Heart left ventricle (tissue), 13 donors: ENCODE measurements around the gene ENTPD3.

Experiments used
- POLR2A ChIP-seq, 2 donors: fragments of 450-650 bp; IDR thresholded peaks; one replicate each; pipeline ENCODE4 v1.6.1; 2017; ENCODE audit warnings: antibody characterized with exemption in 2 of 2, mild to moderate bottlenecking in 2 of 2, moderate library complexity in 2 of 2
- TF ChIP-seq, protein P1 (sequence below), 12 donors: fragments of 200-600 bp; sonication (generic) in 4 of 12; IDR thresholded peaks; one replicate each; pipeline versions ENCODE4 v1.5.0 to v1.8.0; 2018 to 2022; ENCODE audit warnings: antibody characterized with exemption in 12 of 12, mild to moderate bottlenecking in 5 of 12
- donor health status: ischemic (EF 13 %, LVEDD 7.1; RV severe dilation, severe dysfunction).
- donor health status: DM: no; HTN: yes; CAD: no.
- donor health status: DM: no; HTN: no; CAD: no.
- donor health status: ischemic (EF 25% LVEDD 6.9; RV normal size, moderate dysfunction).
- donor health status: ischemic (EF 25% LVEDD 5.7; RV mildly dilated, moderate dysfunction).
- donor health status: ischemic (EF 35%, LVEDD 5.7; RV mildly dilated, moderate dysfunction).
- donor health status: nonischemic (EF 11% LVEDD 7.7; RV severe dilation, severe dysfunction).
- donor health status: DM: yes; HTN: yes; CAD: no.
- donor health status: PGD.
- donor health status: ischemic (EF 29% LVEDD 5.4; RV normal size, mild dysfunction).
- donor health status: nonischemic (EF 23%, LVEDD 6.1; RV moderate dilation, normal function).

DNA sequence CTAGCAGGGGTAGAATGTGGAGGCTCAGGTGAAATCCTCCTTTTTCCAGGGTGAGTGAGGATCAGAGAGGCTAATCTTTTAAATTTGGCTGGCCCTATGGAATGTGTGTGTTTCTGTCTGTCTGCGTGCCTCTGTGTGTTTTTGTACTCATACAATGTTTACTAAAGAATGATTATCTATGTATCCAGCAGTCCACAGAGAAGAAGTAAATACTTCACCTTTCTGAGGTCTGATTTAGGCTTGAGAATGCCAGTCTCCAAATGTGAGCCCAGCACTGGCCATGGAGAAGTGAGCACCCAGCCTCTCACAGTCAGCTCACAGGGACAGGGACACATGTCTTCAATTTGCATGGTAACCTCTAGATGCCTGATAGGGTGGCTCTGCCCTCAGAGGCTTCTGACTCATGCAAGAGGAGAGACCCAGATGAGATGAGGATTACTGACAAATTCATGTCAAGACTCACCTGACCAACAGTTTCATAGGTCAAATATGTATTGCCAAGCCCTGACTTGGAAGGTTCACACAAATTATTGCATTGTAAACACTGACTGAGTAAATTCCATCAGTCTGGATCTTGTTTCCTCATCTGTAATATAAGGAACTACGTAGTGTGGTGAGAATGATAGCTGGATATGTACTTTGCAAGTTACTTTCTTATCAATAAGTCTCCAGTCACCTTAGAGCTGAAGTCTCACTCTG, 31.0 kb downstream of the ENTPD3 start:
- TF ChIP-seq POLR2A (IDR thresholded peaks at IDR 0.05) = no peak
- TF ChIP-seq, protein P1, sequence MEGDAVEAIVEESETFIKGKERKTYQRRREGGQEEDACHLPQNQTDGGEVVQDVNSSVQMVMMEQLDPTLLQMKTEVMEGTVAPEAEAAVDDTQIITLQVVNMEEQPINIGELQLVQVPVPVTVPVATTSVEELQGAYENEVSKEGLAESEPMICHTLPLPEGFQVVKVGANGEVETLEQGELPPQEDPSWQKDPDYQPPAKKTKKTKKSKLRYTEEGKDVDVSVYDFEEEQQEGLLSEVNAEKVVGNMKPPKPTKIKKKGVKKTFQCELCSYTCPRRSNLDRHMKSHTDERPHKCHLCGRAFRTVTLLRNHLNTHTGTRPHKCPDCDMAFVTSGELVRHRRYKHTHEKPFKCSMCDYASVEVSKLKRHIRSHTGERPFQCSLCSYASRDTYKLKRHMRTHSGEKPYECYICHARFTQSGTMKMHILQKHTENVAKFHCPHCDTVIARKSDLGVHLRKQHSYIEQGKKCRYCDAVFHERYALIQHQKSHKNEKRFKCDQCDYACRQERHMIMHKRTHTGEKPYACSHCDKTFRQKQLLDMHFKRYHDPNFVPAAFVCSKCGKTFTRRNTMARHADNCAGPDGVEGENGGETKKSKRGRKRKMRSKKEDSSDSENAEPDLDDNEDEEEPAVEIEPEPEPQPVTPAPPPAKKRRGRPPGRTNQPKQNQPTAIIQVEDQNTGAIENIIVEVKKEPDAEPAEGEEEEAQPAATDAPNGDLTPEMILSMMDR (IDR thresholded peaks at IDR 0.05) = no peak
